NCI-H2107 (cell line): ENCODE results near the gene DYNLT1.
"Not testable (repeated sequence)": the region's sequence is repeated elsewhere in the genome, so short reads cannot be mapped to it uniquely, and the experiment has no call there.

Source experiments
- DNase-seq: peaks from one replicate; lab custom pipeline; 2025; lab: John Stamatoyannopoulos, UW

The DYNLT1 gene

DNA sequence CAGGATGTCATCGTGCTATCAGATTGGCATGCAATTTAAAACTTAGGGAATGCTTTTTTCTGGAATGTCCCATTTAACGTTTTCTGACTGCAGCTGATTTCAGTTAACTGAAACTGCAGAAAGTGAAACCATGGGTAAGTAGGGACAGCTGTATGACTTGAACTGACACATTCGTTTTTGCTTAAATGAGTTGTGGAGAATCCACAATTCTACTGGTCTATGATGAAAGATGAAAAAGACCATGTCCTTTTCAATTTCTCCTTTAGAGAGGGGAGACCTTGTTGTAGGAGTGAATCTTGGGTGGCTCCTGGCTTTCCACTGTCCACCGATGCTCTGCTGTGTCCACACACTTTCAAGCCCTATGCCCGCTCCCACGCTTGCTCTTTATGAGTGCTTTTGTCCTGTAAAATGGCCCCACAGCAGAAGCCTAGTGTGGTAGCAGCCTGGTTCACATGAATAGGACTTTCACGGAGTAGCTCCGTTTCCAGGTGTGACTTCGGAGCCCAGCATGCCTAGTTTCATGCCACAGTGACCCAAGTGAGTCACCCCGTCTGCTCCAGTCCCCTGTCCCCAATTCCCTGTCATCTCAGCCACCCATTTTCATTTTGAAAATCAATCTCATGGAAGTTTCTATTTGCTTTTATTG lies 21.9 kb downstream of the DYNLT1 start:
- DNase-seq = no peak

DNA sequence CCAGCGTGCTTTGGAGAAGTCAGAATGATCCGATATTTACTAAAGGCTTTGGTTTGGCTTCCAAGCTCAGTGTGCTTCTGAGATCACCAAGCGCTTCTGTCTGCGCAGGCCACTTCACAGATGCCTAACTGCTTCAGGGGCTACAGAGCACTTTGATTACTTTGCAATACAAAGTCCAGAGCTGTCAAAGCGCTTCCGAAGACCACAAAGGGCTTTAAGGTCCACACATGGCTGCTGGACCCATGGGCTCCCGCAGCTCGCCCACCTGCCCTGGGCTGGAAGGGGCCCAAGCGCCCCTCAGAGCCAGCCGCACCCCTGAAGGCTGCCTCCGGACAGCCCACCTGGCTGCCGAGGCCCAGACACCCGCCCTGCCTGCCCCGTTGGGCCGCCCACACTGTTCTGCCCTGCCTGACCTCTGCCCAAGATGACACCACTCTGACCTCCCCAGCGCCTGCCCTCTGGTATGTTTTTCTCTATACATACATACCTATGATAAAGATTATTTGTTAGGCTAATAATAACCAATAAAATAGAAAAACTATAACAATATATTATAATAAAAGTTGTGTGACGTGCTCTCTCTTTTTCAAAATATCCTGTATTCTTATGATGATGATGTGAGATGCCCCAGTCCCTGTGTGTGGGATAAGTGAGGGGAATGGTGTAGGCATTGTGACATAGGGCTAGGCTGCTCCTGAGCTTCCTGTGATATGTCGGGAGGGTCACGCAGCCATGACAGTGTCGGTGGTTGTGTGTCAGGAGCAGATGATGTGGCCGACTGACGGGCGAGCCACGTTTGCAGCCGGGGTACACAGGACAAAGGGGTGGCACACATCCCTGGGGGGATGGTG lies 22.6 kb downstream of the DYNLT1 start:
- DNase-seq = no peak

DNA sequence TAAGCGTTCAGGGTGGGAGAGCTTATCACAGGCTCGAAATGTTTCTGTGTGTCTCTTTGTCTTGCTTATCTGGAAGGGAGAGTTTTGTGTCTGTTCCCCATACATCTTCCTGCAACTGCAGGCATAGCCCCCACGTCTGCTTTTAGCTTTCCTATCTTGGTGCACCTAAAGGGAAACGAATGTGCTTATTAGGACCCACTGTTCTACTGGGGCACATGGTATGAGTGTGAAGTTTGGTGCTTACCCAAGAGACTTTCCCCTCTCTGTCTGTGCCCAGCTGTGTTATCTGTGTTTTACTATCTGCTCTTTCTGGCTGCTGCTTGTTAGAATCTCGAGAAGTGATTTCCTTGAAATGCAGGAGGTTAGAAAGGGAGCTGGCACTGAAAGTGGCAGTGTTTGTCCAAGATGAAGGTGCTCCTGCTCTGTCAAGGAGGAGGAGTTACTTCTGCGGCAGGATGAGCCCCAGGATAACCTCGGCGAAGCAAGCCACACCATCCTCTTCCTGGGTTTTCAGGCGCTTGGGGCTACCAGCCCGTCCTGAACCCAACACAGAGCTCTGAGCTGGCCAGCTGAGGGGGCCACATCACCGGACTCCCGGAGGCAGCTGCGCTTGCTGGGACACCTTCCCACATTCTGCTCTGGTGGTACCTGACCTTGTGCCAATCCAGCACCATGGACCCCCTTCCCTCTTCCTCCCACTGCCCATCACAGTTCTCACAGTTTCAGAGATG lies 23.4 kb downstream of the DYNLT1 start:
- DNase-seq = no peak

DNA sequence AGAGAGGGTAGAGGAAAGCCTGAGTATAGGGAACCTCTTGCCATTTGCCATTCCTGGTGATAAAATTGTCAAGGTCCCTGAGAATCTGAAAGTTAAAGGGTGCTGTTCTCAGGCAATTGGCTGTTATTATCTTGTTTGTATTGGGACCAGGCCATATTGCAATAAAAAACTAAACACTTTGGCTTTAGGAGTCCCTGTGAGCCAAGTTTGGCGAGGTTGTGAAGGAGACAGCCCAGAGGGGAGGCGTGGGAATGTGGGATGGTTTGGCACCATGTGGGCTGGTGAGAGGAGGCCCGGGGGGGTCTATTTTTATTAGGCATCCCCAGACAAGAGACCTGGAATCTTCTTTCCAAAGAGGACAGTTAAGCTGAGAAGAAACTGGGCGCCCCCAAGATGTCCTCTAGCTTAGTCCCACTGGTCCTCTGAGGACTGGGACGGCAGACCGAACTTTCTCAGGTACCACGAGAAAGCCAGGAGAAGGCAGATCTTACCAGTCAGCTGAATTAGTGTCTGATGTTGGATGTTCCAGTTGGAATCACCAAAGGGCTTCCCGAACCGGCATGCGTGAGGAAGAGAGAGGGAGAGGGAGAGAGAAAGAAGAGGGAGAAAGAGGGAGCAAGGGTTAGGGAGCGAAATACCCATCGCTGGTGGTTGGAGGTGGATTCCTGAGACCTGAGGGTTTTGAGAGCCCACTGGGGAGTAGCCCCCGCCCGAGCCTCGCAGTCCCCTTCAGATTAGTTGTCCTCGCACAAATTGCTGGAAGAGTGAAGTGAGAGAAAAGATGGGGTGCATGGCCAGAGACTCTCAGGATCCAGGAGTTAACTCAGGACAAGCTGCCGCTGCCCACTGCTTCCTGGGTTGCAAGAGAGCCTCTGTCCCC lies 24.4 kb downstream of the DYNLT1 start:
- no peak for DNase-seq

DNA sequence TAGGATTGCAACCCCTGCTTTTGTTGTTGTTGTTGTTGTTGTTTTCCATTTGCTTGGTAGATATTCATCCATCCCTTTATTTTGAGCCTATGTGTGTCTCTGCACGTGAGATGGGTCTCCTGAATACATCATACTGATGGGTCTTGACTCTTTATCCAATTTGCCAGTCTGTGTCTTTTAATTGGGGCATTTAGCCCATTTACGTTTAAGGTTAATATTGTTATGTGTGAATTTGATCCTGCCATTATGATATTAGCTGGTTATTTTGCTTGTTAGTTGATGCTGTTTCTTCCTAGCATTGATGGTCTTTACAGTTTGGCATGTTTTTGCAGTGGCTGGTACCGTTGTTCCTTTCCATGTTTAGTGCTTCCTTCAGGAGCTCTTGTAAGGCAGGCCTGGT lies 26.3 kb downstream of the DYNLT1 start:
- DNase-seq = not testable (repeated sequence)

DNA sequence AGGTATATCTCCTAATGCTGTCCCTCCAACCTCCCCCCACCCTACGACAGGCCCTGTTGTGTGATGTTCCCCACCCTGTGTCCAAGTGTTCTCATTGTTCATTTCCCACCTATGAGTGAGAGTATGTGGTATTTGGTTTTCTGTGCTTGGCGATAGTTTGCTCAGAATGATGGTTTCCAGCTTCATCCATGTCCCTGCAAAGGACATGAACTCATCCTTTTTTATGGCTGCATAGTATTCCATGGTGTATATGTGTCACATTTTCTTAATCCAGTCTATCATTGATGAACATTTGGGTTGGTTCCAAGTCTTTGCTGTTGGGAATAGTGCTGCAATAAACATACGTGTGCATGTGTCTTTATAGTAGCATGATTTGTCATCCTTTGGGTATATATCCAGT lies 29.9 kb downstream of the DYNLT1 start:
- DNase-seq = not testable (repeated sequence)

DNA sequence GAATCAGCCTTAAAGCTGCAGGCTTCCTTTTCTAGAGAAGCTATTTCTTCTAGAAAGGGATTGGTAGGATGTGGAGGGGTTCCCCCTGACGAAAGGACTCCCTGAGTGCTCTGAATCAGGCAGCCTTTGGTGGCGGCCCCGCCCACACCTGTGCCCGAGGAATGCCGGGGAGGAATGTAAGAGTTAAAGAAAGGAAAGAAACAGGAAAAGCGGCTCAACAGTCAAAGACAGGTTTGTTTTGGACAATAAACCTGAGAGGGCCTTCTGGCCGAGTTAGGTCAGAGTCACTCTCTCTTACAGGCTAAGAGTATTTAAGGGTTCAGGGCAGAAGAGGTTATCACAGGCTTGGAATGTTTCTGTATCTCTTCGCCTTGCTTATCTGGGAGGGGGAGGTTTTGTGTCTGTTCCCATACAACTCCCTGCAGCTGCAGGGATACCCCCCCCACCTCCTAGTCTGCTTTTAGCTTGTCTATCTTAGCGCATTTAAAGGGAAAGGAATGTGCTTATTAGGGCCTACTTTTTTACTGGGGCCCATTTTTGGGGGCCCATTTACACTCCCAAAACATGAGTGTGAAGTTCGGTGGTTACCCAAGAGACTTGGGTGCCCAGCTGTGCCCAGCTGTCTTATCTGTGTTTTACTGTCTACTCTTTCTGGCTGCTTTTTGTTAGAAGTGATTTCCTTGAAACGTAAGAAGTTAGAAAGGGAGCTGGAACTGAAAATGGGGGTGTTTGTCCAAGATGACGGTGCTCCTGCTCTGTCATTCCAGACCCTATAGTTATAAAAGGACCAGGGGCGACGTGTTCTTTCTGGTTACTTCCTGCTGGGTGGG lies 32.8 kb downstream of the DYNLT1 start:
- no peak for DNase-seq

DNA sequence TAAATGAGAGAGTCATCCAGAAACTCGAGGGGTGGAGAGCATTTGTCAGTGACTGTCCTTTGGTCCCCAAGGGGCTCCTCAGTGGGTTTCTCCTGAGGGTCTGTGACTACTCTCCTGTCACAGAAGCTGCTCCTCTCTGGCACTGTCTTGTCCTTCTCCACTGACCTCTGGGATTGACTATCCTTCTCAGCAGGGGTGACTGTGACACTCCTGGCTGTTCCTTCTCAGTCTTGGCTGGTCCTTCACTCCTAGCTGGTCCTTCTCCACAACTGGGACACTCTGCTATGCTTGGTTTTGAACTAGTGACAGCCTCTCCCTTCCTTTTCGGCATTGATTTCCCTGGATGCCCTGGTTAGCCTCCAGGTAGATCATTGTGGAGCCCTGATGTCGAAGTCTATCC lies 33.5 kb downstream of the DYNLT1 start:
- DNase-seq = no peak

DNA sequence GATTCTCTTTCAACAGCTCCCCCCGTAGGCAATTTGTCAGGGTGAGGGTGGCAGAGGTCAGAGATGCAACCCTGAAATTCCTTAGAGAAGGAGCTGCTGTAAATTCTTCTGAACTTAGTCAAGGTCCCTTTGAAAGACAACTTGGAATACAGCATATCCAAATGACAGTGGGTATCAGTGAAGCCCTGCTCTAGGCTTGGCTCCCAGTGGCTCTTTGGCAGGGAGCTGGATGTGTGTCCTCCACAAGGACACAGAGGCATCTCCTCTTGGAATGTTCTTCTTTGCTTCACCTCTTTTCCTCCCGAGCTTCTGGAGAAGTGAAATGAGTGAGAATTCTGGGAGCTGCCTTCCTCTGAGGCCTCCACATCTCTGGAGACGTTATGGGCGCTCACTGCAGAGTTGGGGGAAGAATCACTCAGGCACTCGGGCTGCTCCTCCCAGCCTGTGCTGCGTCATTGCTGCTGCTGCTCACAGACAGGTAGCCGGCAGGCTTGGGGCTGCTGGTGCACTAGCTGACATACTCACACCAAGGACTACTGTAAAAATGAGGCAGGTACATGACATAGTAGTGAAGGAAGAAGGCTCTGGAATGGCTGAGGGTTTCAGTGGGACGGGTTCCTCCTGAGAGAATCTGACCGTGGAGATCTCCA lies 34.1 kb downstream of the DYNLT1 start:
- no peak for DNase-seq

DNA sequence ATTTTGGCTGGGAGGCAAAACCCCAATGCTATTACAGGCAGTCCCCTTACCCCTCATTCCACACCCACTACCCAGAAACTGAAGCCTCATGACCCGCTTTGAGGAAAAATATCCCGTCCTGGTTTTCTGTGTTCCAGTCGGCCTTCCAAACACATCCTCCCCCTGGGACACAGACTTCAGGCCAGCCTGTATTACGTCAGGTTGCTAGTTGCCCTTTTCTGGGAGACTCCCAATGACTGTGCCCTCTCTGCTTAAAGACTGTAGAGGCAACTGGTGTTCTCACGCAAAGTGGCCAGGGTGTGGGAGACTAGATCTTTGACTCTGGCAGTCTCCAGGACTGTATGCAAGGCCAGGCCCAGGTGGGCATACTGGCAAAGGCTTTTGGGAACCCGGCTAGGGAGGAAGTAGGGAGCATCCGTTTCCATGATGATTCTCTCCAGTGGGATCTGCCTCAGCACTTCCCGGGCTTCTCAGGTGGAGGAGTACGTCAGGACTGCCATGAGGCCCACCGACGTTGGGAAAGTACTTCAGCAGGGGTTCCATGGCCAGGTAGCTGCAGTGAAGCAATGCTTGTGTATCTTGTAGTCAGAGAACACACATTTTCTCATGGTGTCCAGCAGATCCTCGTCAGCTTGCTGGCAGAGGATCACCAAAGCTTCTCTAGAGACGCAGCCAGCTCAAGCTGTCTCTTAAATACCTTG lies 34.9 kb downstream of the DYNLT1 start:
- DNase-seq = no peak

DNA sequence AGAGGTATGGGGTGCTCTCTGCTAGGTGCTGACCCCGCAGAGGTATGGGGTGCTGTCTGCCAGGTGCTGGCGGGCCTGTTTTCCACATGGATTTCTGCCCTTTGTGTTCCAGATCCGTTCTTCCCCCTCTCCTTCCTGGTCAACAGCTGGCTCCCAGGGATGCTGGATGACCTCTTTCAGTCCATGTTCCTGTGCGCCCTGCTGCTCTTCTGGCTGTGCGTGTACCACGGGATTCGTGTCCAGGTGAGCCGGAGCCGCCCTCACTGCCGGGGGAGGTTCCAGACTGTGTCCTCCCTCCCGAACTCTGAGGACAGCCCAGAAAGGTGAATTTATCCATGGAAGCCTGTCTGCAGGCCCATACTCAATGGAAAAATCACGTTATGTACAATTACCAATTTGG lies 36.3 kb downstream of the DYNLT1 start:
- DNase-seq = no peak

DNA sequence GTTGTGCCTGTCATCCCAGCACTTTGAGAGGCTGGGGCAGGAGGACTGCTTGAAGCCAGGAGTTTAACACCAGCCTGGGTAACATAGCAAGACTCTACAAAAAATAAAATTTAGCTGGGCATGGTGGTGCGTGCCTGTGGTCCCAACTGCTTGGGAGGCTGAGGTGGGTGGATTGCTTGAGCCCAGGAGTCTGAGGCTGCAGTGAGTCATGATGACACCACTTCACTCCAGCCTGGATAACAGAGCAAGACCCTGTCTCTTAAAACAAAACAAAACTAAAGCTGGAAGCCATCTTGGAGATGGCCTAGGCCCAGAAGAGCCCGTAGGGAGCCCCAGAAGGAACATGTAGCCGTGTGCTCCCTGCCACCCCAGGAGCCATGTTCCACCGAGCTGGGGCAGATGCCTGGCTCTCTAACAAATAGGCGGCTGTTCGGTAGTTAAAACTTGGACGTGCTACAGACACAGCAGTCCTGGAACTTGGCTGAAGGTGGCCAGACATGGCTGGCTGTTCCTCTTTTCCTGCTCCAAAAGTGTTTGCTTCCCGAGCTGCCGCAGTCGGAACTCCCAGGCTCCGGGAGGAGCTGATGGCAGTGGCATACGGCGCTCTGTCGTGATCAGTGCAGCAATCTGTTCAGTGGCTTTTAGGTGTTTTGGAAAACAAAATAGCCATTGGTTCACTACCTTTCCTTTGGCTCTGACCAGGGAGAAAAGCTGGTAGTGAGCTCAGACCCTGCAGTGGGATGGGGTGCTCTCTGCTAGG lies 37.0 kb downstream of the DYNLT1 start:
- DNase-seq = no peak

DNA sequence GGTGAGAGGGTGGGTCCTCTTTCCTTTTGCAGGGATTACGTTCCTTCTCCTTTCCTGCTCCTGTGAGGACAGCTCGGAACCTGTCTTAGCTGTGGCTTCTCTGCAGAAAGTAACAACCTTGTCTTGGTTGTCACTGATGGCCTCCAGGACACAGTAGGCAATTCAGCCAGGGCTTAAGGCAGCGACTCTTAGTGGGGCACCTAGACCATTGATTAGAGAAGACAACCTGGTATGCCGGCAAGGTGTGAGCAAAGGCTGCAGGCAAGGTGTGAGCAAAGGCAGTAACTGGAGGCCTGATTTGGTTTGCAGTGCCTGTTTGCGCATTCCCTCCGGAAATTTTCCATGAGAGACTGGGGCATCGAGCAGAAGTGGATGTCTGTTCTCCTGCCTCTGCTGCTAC lies 37.6 kb downstream of the DYNLT1 start:
- DNase-seq = no peak

DNA sequence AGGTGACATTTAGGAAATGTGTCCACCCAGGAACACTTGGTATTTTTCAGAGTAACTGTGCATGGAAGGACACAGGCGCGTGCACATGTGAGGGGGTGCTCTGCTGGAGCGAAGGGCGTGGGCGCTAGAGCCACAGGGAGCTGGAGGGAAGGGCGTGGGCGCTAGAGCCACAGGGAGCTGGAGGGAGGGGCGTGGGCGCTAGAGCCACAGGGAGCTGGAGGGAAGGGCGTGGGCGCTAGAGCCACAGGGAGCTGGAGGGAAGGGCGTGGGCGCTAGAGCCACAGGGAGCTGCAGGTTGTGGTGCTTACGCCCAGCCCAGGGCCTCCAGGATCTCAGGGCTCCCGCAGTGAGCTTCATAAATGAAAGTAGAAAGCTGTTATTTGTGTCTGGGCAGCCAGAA lies 38.5 kb downstream of the DYNLT1 start:
- not testable (repeated sequence) for DNase-seq

DNA sequence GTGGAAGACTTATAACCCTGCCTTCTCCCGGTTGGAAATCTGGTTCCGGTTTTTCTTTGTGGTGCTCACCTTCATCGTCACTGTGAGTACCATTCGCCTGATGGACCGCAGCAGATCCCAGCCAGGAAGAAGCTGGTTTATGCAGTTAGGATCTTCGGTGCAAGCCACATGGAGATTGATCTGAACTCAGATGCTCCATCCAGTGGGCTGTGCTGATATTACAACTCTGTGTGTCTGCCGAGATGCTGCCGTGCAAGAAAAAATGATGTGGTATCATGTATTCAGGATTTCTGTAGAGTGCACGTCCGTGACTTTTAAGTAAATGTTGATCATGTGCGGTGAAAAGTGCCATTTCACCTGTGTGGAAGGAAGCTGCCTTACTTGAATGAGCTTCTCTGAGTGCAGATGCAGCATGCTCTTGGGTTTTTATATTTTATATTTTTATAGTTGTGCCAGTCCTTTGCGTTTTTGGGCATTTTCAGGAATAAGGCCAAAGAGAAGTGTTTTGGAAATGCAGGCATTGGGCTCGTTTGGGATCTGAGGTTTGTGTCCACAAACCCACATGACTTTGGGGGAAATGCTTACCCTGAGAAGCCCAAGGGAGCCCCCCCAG lies 39.2 kb downstream of the DYNLT1 start:
- DNase-seq = peak; percentile 57

DNA sequence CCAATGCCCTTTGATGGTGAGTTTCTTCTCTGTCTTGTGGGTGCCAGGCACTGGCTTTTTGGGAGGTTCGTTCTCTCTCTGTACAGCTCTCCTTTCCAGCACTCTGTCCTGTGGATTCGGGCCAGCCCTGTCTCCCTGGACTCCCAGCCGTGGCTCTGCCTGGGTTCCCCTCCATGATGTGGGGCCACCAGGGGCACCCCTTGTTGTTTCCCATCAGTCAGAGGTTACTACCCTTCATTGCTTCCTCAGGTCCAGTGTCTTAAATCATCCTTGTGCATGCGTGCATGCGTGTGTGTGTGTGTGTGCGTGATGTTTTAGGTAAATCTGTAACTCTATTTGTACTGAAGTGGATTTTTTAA lies 40.5 kb downstream of the DYNLT1 start:
- DNase-seq = no peak

DNA sequence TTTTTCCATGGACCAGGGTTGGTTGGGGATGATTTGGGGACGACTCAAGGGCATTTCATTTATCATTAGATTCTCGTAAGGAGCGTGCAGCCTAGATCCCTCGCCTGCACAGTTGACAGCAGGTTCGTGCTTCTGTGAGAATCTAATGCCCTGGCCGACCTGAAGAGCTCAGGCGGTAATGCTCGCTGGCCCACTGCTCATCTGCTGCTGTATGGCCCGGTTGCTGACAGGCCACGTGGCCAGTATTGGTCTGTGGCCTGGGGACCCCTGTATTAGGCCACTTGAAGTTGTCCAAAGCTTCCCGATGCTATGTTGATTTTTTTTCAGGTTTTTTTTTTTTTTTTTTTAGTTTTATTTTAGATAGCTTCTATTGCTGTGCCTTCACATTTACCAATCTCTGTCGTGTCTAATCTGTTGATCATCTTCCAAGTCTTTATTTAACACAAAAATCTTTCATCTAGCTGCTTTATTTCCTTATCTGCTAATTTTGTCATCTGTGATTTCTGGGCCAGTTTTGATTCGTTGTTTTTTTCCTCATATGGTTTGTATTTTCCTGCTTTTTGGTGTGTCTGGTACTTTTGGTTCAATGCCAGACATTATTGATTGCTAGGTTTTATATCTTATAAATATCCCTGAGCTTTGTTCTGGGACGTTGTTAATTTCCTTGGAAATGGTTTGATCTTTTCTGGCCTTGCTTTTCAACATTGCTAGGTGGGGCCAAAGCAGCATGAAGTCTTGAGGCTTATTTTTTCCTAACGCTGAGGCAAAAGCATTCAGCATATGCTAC lies 41.1 kb downstream of the DYNLT1 start:
- no peak for DNase-seq

DNA sequence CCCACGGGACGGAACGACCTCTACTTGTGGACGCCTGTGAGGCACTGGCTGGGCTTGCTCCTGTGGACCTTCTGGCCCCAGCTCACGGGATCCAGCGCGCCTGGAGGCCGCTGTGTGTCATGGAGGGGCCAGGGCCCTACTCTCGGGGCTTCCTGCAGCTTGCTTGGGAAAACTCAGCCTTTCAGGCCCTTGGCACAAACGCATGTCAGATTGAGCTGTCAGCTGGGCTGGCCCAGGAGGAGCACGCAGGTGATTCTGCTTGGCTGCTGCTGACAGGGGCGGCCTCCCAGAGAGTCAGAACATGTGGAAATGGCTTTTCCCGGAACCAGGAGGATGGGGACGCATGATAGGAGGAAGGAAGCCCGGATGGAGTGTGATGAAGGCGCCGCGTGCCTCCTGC lies 44.9 kb downstream of the DYNLT1 start:
- DNase-seq = no peak
